Stimulated activated CD8-positive, alpha-beta memory T cell treated with anti-CD3 and anti-CD28 coated beads, Interleukin-15, amount 100 ng/mL, for 1 hour (primary cell): Measurements from ENCODE around the gene GNAO1.

Experiments
- DNase-seq: peaks from one replicate; pipeline ENCODE4 v3.0.0-alpha.2; 2020; ENCODE audit warnings: low read depth

GNAO1 gene

GRCh38 chr16:56191156-56191815, at the start of gene GNAO1:
Gene GNAO1 (plus strand): TSS chr16:56191489. CDS start chr16:56192236, 747 bp downstream.
- DNase-seq, result no peak

- no peak for DNase-seq
Measured at GRCh38 chr16:56143666-56144065, 47.6 kb upstream of the GNAO1 start.

DNA sequence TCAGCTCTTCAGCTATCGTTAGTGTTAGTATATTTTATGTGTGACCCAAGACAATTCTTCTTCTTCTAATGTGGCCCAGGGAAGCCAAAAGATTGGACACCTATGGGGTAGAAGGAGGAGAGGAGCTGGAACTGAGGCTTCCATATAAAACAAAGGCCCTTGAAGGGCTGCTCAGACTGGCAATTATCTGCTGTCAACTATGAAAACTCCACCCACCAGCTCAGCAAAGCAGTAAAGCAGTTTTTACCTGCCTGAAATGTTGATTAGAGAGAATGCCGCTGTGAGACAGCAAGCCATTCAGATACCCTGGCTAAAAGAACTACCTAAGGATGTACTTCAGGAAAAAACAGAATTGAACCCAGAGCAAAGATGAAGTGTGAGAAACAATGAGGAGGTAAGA, 45.9 kb upstream of the GNAO1 start:
- DNase-seq, result no peak

DNA sequence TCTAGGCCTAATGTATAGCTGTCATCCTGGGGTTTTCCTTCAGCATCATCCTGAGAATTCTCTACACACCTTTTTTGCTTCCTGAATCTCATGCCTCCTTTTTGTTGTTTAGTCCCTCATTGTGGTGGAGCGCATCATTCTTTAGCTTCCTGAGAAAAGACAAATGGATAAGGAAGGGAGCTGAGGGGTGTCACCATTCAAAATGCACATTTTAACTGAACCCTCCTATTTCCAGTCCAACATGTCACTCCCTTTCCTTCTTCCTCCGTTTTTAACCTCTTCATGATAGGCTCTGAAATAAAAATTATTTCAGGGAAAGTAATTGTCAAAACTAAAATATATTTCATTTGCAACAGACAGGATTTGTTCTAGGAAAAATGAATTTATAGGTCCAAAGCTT, 39.7 kb upstream of the GNAO1 start:
- DNase-seq, result no peak

DNA sequence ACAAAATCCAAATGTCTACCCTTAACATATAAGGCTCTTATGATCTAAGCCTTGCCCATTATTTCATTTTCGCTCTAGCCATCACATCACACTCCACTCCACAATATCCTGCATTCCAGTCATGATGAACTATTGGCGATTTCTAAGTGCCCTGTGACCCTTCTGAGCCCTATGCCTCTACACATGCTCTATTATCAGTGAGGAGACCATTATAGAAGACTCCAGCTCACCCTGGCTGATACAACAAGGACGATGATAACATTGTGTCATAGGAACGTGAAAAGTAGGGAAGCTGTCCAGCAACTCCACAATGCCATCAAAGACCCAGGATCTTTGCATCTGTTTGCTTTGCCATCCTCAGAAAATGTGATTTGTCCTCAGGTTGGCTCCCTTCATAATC, 29.6 kb upstream of the GNAO1 start:
- DNase-seq, result no peak

- no peak for DNase-seq
Measured at GRCh38 chr16:56163089-56163488, 28.2 kb upstream of the GNAO1 start.

DNA sequence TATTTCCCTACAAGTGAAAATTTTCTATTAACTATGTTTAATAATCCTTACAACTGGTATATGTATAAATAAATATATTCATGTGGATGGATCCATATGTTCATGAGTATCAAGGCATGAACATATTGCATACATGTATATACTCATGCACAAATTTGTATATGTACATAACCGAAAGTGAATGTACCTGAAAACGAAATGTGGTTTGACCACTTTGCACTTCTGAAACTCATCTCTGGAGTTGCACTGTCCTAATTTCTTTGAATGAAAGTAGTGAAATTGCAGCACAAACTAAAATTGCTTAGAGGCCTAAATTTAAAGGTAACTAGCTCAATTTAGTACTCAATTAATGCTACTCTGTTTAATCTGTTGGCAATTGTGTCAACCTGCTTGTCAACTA, 27.4 kb upstream of the GNAO1 start:
- no peak for DNase-seq

GRCh38 chr16:56164636-56165035, 26.7 kb upstream of the GNAO1 start:
- DNase-seq, result no peak

DNA sequence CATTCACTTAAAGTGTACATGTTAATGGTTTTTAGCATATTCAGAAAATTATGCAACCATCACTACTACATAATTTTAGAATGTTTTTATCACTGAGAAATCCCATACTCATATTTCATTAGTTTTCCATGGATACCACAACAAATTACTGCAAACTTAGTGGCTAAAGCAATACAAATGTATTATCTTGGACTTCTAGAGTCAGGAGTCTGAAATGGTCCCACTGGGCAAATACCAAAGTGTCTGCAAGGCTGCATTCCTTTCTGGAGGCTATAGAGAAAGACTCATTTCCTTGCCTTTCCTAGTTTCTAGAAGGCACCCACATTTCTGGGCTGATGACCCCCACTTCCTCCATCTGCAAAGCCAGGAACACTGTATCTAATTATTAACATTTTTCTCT, 16.9 kb upstream of the GNAO1 start:
- DNase-seq, result no peak

DNA sequence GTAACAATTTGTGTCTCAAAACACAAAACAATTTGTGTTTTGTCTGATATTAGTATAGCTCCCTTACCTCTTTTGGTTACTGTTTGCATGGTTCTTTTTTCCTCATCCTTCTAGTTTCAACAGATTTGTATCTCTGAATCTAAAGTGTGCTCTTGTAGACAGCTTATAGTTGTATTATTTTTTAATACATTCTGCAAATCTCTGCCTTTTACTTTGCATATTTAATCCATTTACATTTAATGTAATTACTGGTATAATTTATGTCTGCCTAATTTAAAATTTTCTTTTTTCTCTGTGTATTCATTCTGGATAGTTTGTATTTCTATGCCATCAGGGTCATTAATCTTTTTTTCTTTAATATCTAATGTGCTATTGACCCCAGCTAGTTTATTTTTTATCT, 9.9 kb upstream of the GNAO1 start:
- no peak for DNase-seq

DNA sequence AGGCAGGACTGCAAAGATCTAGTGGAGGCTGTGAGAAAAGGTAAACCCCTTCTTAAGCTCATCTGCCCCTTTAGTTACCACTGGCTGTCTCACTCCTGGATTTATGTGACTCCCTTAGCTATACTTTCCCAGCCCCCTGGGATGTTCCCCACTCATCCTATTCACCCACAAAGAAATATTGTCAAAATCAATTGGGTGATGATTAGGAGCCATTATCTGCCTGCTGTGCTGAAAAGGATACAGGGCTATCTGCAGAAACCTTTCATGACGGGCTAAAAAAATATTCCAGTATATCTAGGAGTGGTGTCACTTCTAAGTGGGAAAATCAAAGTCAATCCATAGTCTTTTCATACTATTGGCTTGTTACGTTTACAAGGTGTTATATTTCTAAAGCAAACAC, 8.0 kb upstream of the GNAO1 start:
- DNase-seq, result no peak

GRCh38 chr16:56190048-56190676, 1.1 kb upstream of the GNAO1 start:
- DNase-seq, result no peak

GRCh38 chr16:56190677-56191155, 573 bp upstream of the GNAO1 start:
- no peak for DNase-seq

GRCh38 chr16:56191835-56192634, 746 bp downstream of the GNAO1 start:
- DNase-seq, result no peak

- DNase-seq, result no peak
Measured at GRCh38 chr16:56192635-56192945, 1.3 kb downstream of the GNAO1 start.

GRCh38 chr16:56192986-56193945, 2.0 kb downstream of the GNAO1 start:
- DNase-seq, result no peak

DNA sequence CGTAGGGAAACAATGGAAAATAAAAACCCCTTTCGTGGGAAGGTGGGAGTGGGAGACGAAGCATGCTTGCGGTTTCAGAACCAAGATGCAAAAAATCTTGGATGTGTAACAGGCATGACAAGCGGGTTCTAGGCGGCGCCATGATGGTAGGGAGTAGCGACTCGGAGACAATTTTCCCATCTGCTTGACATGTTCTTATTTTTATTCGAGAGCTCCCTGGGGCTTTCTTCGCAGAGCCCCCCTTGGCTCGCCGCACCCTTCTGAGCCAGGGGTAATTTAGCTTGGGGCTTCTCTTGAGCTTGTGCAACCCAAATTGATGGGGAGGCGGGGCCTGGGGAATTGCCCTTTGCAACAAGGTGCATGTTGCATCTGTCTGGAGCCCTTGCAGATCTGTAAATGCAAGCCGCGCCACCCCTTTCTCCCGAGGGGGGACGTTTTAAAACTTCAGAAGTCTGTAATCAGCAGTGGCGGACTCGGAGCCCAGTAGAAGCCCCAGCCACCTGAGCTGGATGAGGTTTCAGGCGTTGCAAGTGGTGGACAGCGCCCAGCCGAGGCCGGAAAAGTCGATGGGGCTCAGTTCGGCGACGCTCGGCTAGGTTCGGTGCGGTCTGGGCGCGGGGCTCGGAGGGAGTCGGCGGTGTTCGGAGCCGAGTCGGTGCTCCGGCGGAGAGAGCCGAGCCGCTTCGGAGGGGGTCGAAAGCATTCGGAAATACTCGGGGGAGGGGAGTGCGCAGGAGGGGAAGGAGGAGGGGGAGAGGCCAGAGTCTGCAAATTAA, 2.9 kb downstream of the GNAO1 start:
- DNase-seq, result no peak

DNA sequence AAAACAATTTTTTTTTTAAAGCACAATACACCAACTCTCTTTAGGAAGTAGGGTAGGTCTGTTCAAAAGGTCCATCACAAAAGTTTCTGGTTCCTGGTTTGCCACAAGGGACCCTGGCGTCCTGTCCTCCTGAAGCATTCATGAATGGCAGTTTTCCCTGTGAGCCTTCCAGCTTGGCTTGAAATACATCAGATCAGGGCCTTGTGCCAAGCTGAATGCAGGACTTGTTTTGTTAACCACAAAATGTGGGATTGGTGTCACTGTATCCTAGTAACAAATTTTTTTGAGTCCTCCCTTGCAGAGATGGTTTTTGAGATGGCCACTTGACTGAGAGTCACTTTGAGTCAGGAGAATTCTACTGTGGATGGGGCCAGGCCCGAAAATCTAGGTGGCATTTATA, 3.9 kb downstream of the GNAO1 start:
- no peak for DNase-seq

- DNase-seq, result no peak
Measured at GRCh38 chr16:56196381-56196780, 5.1 kb downstream of the GNAO1 start.

DNA sequence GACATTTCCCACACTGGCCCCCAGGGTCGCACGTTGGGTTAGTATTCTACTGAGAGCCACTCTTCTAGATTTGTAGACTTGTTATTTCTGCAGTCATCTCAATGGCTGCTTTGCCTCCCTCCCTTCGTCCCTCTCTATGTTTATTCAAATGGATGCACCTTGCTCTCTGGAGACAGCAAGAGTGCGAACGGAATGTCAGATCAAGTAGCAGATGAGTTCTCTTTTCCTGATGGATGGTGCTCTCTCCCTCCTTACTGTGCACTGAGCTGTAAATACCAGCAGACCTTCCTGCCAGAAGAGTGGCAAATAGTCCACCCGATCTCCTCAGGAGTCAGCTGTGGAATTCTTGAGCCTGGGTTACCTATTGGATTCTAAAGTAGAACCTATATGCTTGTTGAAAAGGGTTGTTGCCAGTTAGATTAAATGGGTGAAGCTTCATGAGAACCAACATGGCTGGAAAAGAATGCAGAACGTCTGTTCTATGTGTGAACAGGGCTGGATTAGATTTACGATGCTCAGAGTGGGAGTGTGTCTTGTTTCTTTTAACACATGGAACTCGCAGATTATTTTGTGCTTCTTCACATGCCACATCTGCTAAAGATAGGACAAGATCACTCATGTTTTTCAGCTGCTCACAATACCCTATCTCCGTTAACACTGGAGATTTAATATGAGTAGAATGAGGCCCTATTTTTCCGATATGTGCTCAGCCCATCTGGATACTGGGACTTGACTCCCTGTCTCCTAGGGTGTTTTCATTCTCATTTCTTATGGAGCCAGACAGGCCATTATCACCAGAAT, 6.1 kb downstream of the GNAO1 start:
- no peak for DNase-seq
